PC-9 (cell line): ENCODE results near the gene TJP2. TPM values are rescaled to one million over a fixed set of nuclear protein-coding genes. Genes with fewer than 3 reads are reported as not detected.
A peak's percentile ranks its signal among the peaks of the same experiment; 100 is the strongest.

Experiments used
- Bru-seq: library from RNA; stranded (reverse); fragments of 400-500 nt; gene quantifications from one replicate; lab custom pipeline; 2021; lab: Mats Ljungman, UMichigan
- BruChase-seq, 2 experiments: library from RNA; stranded (reverse); fragments of 400-500 nt; gene quantifications; one replicate each; lab custom pipeline; 2021; lab: Mats Ljungman, UMichigan
- BruUV-seq: library from RNA; stranded (reverse); fragments of 400-500 nt; replicated peaks from 2 replicates; lab custom pipeline; 2021; lab: Mats Ljungman, UMichigan
- CTCF ChIA-PET: fragments of 300-600 bp; sonication (Branson Sonifier 250); formaldehyde crosslinking; loops from one replicate; lab custom pipeline; 2022; ENCODE audit warnings: antibody characterized with exemption; lab: Charles Lee
- POLR2A ChIA-PET: fragments of 300-600 bp; sonication (Branson Sonifier 250); formaldehyde crosslinking; loops from one replicate; lab custom pipeline; 2022; ENCODE audit warnings: antibody characterized with exemption; ENCODE audit not compliant: unreplicated experiment; lab: Charles Lee
- DNase-seq, 2 experiments: peaks; one replicate each; pipeline versions ENCODE4 v3.0.0 to v3.0.0-alpha.2; 2015 to 2022; ENCODE audit warnings: mixed read lengths in 1 of 2
- H2AFZ ChIP-seq: fragments of 200-600 bp; sonication (generic); 2 replicates; pipeline ENCODE4 v1.8.1; 2017; ENCODE audit warnings: antibody characterized with exemption
- H3F3A ChIP-seq: fragments of 200-600 bp; sonication (generic); 2 replicates; pipeline ENCODE4 v1.8.1; 2017; ENCODE audit warnings: antibody characterized with exemption, mild to moderate bottlenecking, low read depth; ENCODE audit not compliant: insufficient read depth
- H3K27ac ChIP-seq: fragments of 200-600 bp; sonication (generic); 2 replicates; pipeline ENCODE4 v1.6.1; 2016; ENCODE audit warnings: mixed run types
- H3K27me3 ChIP-seq: fragments of 200-600 bp; sonication (generic); 2 replicates; pipeline ENCODE4 v1.6.1; 2016; ENCODE audit warnings: low read depth, mixed run types; ENCODE audit not compliant: insufficient read depth
- H3K36me3 ChIP-seq: fragments of 200-600 bp; sonication (generic); 2 replicates; pipeline ENCODE4 v1.6.1; 2016; ENCODE audit warnings: low read depth, mixed run types
- H3K4me1 ChIP-seq: fragments of 200-600 bp; sonication (generic); replicated peaks from 2 replicates; pipeline ENCODE4 v1.6.1; 2016; ENCODE audit warnings: mixed run types; ENCODE audit not compliant: insufficient read depth
- H3K4me2 ChIP-seq: fragments of 200-600 bp; sonication (generic); 2 replicates; pipeline ENCODE4 v1.6.1; 2017; ENCODE audit warnings: mixed run types
- H3K4me3 ChIP-seq: fragments of 200-600 bp; sonication (generic); 2 replicates; pipeline ENCODE4 v1.6.1; 2016; ENCODE audit warnings: mixed run types
- H3K79me2 ChIP-seq: fragments of 200-600 bp; sonication (generic); 2 replicates; pipeline ENCODE4 v1.6.1; 2017; ENCODE audit warnings: low read depth, mixed run types
- H3K9me2 ChIP-seq: fragments of 200-600 bp; sonication (generic); 2 replicates; pipeline ENCODE4 v1.8.1; 2017; ENCODE audit warnings: mild to moderate bottlenecking; ENCODE audit not compliant: insufficient read depth
- H3K9me3 ChIP-seq: fragments of 200-600 bp; sonication (generic); 2 replicates; pipeline ENCODE4 v1.8.1; 2016; ENCODE audit warnings: low read depth; ENCODE audit not compliant: insufficient read depth
- H4K20me1 ChIP-seq: fragments of 200-600 bp; sonication (generic); 2 replicates; pipeline ENCODE4 v1.8.1; 2017; ENCODE audit not compliant: insufficient read depth
- EZH2 ChIP-seq: fragments of 200-600 bp; sonication (generic); IDR thresholded peaks from 2 replicates; pipeline ENCODE4 v1.8.0; 2017; ENCODE audit warnings: antibody characterized with exemption, low read depth
- intact Hi-C: fragments of 100-400 bp; cut with micrococcal nuclease; formaldehyde crosslinking; loops from one replicate; pipeline ENCODE4 v1.10.0; 2022; ENCODE audit not compliant: unreplicated experiment
- long read RNA-seq: library from polyadenylated mRNA; stranded (forward); transcript quantifications from one replicate; pipeline ENCODE4 v2.0.0, GENCODE V29; 2022
- total RNA-seq: library from RNA; stranded (reverse); gene quantifications from 2 replicates; pipeline ENCODE4 v1.2.3, GENCODE V29; 2021
- TF ChIP-seq, protein P1 (sequence below): fragments of 200-600 bp; sonication (generic); conservative IDR thresholded peaks from 2 replicates; pipeline ENCODE4 v1.6.1; 2017; ENCODE audit warnings: mixed run types, antibody characterized with exemption, mild to moderate bottlenecking, moderate library complexity

The TJP2 gene
- total RNA-seq (120 and 143 TPM in 2 replicates), Bru-seq, nascent RNA (percentile 72 among the genes with signal in this experiment), BruChase-seq, experiment 1, labeled RNA remaining after a 2-hour chase (percentile 65 among the genes with signal in this experiment), BruChase-seq, experiment 2, labeled RNA remaining after a 6-hour chase (percentile 51 among the genes with signal in this experiment)
- long read RNA-seq, full-length matches to known transcripts: 9 of 72 reads
- long read RNA-seq, partial matches to known transcripts: 17 of 72 reads
- long read RNA-seq, other reads (novel, unspliced or antisense): 46 of 72 reads

DNA sequence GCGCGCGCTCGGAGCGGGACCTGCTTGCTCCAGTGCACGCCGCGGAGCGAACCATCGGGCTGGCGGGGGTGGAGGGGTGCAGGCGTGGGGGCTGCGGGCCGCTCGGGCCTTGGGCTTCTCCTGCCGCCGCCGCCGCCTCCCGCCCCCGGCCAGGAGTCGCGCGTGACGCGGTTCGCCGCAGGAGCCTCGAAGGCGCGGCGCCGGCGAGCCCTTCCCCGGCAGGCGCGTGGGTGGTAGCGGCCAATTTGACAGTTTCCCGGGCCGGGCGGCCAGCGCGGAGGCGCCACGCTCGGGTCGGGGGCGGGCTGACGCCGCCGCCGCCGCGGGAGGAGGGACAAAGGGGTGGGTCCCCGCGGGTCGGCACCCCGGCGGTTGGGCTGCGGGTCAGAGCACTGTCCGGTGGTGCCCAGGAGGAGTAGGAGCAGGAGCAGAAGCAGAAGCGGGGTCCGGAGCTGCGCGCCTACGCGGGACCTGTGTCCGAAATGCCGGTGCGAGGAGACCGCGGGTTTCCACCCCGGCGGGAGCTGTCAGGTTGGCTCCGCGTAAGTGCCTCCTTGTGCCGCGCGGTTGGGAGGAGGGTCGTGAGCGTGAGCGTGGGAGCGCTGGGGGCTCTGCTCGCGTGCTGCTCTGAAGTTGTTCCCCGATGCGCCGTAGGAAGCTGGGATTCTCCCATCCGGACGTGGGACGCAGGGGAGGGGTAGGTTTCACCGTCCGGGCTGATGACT, at the start of gene TJP2:
TJP2 (plus strand) TSS at position 387 of the 725 bp plus-strand sequence; CDS start at position 483, 96 bp downstream.
- Histone ChIP-seq H3K4me3 (peak within 1 kb of the TSS; percentile 70), H4K20me1 (no peaks in the 10 kb centered on the region), H3K36me3 (no peaks in the 10 kb centered on the region), H3K4me2 (peak within 1 kb of the TSS; percentile 95), H3F3A (peaks cover 73% of the 10 kb centered on the region), H3K27ac (peak within 1 kb of the TSS; percentile 97), H2AFZ (no peak within 1 kb of the TSS; the same call in 1 of the 2 replicates), H3K9me3 (no peaks in the 10 kb centered on the region), H3K79me2 (peaks cover 85% of the 10 kb centered on the region), H3K4me1 (peaks cover 89% of the 10 kb centered on the region), H3K9me2 (no peaks in the 10 kb centered on the region), H3K27me3 (no peaks in the 10 kb centered on the region)
- BruUV-seq: no TSS peak
- DNase-seq: peak; percentile 52 to 65
- POLR2A ChIA-PET: no interaction called here
- CTCF ChIA-PET: interaction anchor here (0.6 to 1.4 kb wide), 4 partner anchors 16 to 1132 kb away, joined by 4 to 6 read pairs (median 4); no protein-coding TSS in a partner anchor
- TF ChIP-seq EZH2: no peak
- TF ChIP-seq, protein P1, sequence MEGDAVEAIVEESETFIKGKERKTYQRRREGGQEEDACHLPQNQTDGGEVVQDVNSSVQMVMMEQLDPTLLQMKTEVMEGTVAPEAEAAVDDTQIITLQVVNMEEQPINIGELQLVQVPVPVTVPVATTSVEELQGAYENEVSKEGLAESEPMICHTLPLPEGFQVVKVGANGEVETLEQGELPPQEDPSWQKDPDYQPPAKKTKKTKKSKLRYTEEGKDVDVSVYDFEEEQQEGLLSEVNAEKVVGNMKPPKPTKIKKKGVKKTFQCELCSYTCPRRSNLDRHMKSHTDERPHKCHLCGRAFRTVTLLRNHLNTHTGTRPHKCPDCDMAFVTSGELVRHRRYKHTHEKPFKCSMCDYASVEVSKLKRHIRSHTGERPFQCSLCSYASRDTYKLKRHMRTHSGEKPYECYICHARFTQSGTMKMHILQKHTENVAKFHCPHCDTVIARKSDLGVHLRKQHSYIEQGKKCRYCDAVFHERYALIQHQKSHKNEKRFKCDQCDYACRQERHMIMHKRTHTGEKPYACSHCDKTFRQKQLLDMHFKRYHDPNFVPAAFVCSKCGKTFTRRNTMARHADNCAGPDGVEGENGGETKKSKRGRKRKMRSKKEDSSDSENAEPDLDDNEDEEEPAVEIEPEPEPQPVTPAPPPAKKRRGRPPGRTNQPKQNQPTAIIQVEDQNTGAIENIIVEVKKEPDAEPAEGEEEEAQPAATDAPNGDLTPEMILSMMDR: no peak
- intact Hi-C loops: loop anchor here (5.0 to 10.0 kb wide), 2 partner anchors 122 to 941 kb away; no protein-coding TSS in a partner anchor

DNA sequence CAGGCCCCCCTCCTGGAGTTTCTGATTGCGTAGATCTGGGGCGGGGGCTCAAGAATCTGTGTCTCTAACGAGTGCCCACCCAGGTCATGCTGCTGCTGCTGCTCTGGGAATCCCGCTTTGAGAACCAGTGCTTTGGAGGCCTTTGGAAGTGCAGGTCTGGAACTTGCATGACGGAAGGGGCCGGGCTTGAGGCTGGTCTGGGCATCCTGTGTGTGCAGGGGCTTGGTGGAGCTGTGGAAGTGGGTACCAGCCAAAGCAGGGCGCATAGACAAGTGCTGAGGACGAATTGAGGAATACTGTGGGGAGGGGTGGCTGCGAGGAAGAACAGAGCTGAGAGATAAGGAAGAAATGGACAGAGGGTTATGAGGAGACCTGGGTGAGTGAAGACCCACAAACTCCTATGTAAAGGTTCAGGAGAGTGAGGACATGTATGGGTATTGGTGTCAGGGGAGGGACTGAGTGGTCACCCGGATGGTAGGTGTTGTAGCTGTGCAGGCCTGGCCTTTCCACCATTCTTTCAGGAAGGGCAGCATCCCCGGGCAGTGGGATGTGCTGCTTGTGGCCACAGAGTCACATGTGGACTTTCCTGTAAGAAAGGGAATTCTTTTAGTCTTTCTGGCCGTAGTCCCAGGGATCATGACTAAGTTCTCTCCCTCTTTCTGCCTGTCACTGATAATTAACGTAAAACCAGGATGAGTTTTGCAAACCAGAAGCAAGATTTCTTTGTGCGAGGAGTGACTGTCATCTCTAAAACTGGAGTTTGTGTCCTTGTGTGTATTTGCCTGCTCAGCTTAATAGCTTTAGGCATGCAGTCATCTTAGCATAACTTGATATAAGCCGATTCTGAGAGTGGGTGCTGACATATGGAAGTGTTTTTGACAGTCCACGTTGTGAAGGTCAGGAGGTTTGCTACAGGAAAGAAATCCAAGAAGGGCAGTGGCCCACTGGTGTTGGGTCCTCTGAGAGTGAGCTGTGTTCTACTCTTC, 43.3 kb upstream of the TJP2 start:
- no peaks in the 10 kb centered on the region for H3K27me3 ChIP-seq
- H4K20me1 ChIP-seq: peaks cover 21% of the 10 kb centered on the region
- intact Hi-C loops: no loop called here
- ChIA-PET POLR2A (interaction anchor here (0.6 kb wide), 1 partner anchor 1017 kb away, joined by 3 read pairs; no protein-coding TSS in a partner anchor), CTCF (no interaction called here)
- H3K9me3 ChIP-seq: no peaks in the 10 kb centered on the region
- H3F3A ChIP-seq: no peaks in the 10 kb centered on the region
- H3K79me2 ChIP-seq: peaks cover 98% of the 10 kb centered on the region
- no peak for DNase-seq
- H3K36me3 ChIP-seq: peaks cover 13% of the 10 kb centered on the region
- no peak overlapping the region for H3K4me2 ChIP-seq
- no peak overlapping the region for H2AFZ ChIP-seq
- BruUV-seq: no TSS peak
- no peaks in the 10 kb centered on the region for H3K4me1 ChIP-seq
- no peak overlapping the region for H3K27ac ChIP-seq
- no peaks in the 10 kb centered on the region for H3K9me2 ChIP-seq
- H3K4me3 ChIP-seq: no peak overlapping the region
- TF ChIP-seq, protein P1: no peak
- no peak for TF ChIP-seq EZH2
